CD4-positive, alpha-beta T cell treated with Interleukin-1 beta for 1 hour (primary cell): ENCODE data around the gene GCH1.

Experiments used
- DNase-seq, 2 donors: peaks; one replicate each; pipeline ENCODE4 v3.0.0-alpha.2; 2020 to 2022

GCH1 gene

DNA sequence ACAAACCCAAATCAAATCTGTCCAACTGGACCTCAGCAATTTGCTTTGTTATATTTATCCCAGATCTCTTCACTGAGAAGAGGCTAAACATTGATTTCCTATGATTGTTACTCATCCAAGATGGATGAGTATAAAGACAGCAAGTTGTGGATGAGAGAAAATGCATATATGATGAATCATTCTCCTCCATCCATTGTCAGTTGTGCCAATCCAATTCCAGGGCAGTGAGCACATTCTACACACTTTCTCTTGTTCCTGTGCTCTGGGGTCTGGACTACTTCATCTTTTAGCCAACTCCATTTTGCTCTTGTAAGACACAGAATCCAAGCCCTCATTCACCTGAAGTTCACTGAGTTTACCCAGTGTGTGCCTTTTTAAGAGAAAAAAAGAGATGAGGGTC lies 105.7 kb downstream of the GCH1 start:
- no peak for DNase-seq

DNA sequence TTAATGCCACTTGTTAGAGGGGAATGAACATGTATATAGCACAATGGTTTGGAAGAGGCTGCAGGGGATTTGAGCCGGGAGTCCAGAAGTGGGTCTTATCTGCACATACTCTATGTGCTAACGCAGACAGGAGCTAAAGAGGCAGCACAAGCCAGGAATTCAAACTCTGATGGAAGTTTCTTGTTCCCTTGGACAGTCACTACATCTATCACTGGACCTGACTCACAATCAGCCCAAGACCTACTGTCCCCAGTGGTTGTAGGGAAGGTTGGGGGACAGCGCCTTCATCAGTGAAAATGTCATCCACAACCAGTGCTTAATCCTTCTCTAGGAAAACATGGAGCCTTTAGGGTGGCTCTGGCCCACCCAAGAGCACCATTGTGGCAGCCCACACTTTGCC lies 107.8 kb downstream of the GCH1 start:
- DNase-seq: no peak

- DNase-seq: no peak
Observed at GRCh38 chr14:54794159-54794558, 108.5 kb downstream of the GCH1 start.

GRCh38 chr14:54792288-54792687 lies 110.3 kb downstream of the GCH1 start:
- DNase-seq: no peak
